ENCODE results near the gene ZC3H14. TPM values are rescaled to one million over a fixed set of nuclear protein-coding genes. Genes with fewer than 3 reads are reported as not detected.

The ZC3H14 gene
- polyA plus RNA-seq, 3 donors: 18.9 to 30.2 (median 27.1) TPM

GRCh38 chr14:88598097-88598675, 35.3 kb downstream of the ZC3H14 start:
- 100% methylated on average over 1 of the region's 2 CpGs for WGBS (ENCODE audit: insufficient coverage)
- intact Hi-C loops (cut with micrococcal nuclease): no loop called here
- no peak for DNase-seq

GRCh38 chr14:88599326-88599725, 36.5 kb downstream of the ZC3H14 start:
- TF ChIP-seq CTCF (IDR thresholded peaks at IDR 0.05): no peak
- no peaks in the 10 kb centered on the region for H3K9me3 Mint-ChIP-seq
- peaks cover 75 to 83% of the 10 kb centered on the region in 2 donors for H3K36me3 Mint-ChIP-seq
- Histone ChIP-seq H3K9me3 (replicated peaks in 1 of 2; ENCODE audit: control insufficient read depth in 1 of 2, insufficient read depth in 1 of 2, low read length in 2 of 2) (no peaks in the 10 kb centered on the region), H4K20me1 (ENCODE audit: insufficient read depth, low read length) (no peaks in the 10 kb centered on the region), H2AFZ (ENCODE audit: insufficient read depth, low read depth, low read length, poor library complexity, severe bottlenecking) (no peak overlapping the region), H3K27ac (ENCODE audit: low read depth in 1 of 2, low read length in 2 of 2) (no peak overlapping the region), H3K4me3 (replicated peaks in 1 of 3; ENCODE audit: low read depth in 2 of 3, low read length in 3 of 3) (no peak overlapping the region), H3K27me3 (ENCODE audit: control insufficient read depth in 2 of 2, insufficient read depth in 2 of 2, low read length in 2 of 2) (no peaks in the 10 kb centered on the region), H3K4me2 (replicated peaks; ENCODE audit: extremely low read depth, low read length, poor library complexity, severe bottlenecking) (no peak overlapping the region), H3K4me1 (ENCODE audit: control insufficient read depth in 1 of 2, insufficient read depth in 2 of 2, low read length in 2 of 2) (no peaks in the 10 kb centered on the region), H3K36me3 (replicated peaks in 1 of 2; ENCODE audit: control insufficient read depth in 1 of 2, insufficient read depth in 2 of 2, low read length in 2 of 2) (peaks cover 63 to 99% of the 10 kb centered on the region in 2 donors), H3K79me2 (ENCODE audit: insufficient read depth, low read length) (no peaks in the 10 kb centered on the region), H3K9ac (ENCODE audit: insufficient read depth, low read length, poor library complexity, severe bottlenecking) (no peak overlapping the region)
- no peaks in the 10 kb centered on the region for H3K27me3 Mint-ChIP-seq (ENCODE audit: low read depth in 3 of 3)
- no peak overlapping the region for H3K4me3 Mint-ChIP-seq
- intact Hi-C loops (cut with micrococcal nuclease): no loop called here
- no peak for DNase-seq
- peak overlapping the region in 3 of 7 donors; percentile 3 to 44 (median 30) for H3K27ac Mint-ChIP-seq
- 97% methylated on average over 8 of the region's 8 CpGs for WGBS (ENCODE audit: insufficient coverage)
- peaks cover 3% of the 10 kb centered on the region for H3K4me1 Mint-ChIP-seq

More at GRCh38 chr14:88598097-88598675, 35.3 kb downstream of the ZC3H14 start:
- no peak overlapping the region for H3K9ac ChIP-seq (ENCODE audit: insufficient read depth, low read length, poor library complexity, severe bottlenecking)
- TF ChIP-seq CTCF (IDR thresholded peaks at IDR 0.05): no peak
- no peak overlapping the region for H3K4me3 Mint-ChIP-seq
- H3K4me3 ChIP-seq (replicated peaks in 1 of 3; ENCODE audit: low read depth in 2 of 3, low read length in 3 of 3): no peak overlapping the region
- no peaks in the 10 kb centered on the region for H3K27me3 Mint-ChIP-seq (ENCODE audit: low read depth in 3 of 3)
- no peak overlapping the region for H3K27ac ChIP-seq (ENCODE audit: low read depth in 1 of 2, low read length in 2 of 2)
- peaks cover 53 to 99% of the 10 kb centered on the region in 2 donors for H3K36me3 ChIP-seq (replicated peaks in 1 of 2; ENCODE audit: control insufficient read depth in 1 of 2, insufficient read depth in 2 of 2, low read length in 2 of 2)
- H3K4me1 ChIP-seq (ENCODE audit: control insufficient read depth in 1 of 2, insufficient read depth in 2 of 2, low read length in 2 of 2): no peaks in the 10 kb centered on the region
- no peaks in the 10 kb centered on the region for H3K9me3 Mint-ChIP-seq
- no peaks in the 10 kb centered on the region for H3K9me3 ChIP-seq (replicated peaks in 1 of 2; ENCODE audit: control insufficient read depth in 1 of 2, insufficient read depth in 1 of 2, low read length in 2 of 2)
- H3K27me3 ChIP-seq (ENCODE audit: control insufficient read depth in 2 of 2, insufficient read depth in 2 of 2, low read length in 2 of 2): no peaks in the 10 kb centered on the region
- no peaks in the 10 kb centered on the region for H4K20me1 ChIP-seq (ENCODE audit: insufficient read depth, low read length)
- H3K27ac Mint-ChIP-seq: peak overlapping the region in 2 of 7 donors; percentile 2 to 26
- no peak overlapping the region for H3K4me2 ChIP-seq (replicated peaks; ENCODE audit: extremely low read depth, low read length, poor library complexity, severe bottlenecking)
- H2AFZ ChIP-seq (ENCODE audit: insufficient read depth, low read depth, low read length, poor library complexity, severe bottlenecking): no peak overlapping the region
- H3K36me3 Mint-ChIP-seq: peaks cover 71 to 81% of the 10 kb centered on the region in 2 donors
- peaks cover 3% of the 10 kb centered on the region for H3K4me1 Mint-ChIP-seq
- no peaks in the 10 kb centered on the region for H3K79me2 ChIP-seq (ENCODE audit: insufficient read depth, low read length)
